GM23338 (cell line): ENCODE results near the gene PDYN. TPM values are rescaled to one million over a fixed set of nuclear protein-coding genes. Genes with fewer than 3 reads are reported as not detected.

Source experiments
- EZH2 ChIP-seq: fragments of 200-600 bp; sonication (generic); IDR thresholded peaks from one replicate; pipeline ENCODE4 v1.8.0; 2017; ENCODE audit warnings: antibody characterized with exemption, mild to moderate bottlenecking, low read depth; ENCODE audit not compliant: unreplicated experiment
- JUNB ChIP-seq: IDR thresholded peaks from one replicate; pipeline ENCODE4 v1.6.1; 2016; ENCODE audit warnings: antibody characterized with exemption; ENCODE audit not compliant: unreplicated experiment
- NANOG ChIP-seq: IDR thresholded peaks from 2 replicates; pipeline ENCODE4 v1.6.1; 2016; ENCODE audit warnings: antibody characterized with exemption, borderline replicate concordance
- POLR2AphosphoS5 ChIP-seq: IDR thresholded peaks from 2 replicates; pipeline ENCODE4 v1.6.1; 2016; ENCODE audit warnings: antibody characterized with exemption, low read depth
- ZNF331 ChIP-seq: fragments of 250-450 bp; sonication (Bioruptor Pico); IDR thresholded peaks from 2 replicates; pipeline ENCODE4 v1.5.0; 2020; ENCODE audit warnings: low read depth, mild to moderate bottlenecking, moderate library complexity
- ZNF462 ChIP-seq: fragments of 250-450 bp; sonication (Bioruptor Pico); IDR thresholded peaks from 2 replicates; pipeline ENCODE4 v1.5.0; 2020; ENCODE audit warnings: mild to moderate bottlenecking, moderate library complexity
- polyA plus RNA-seq: library from polyadenylated mRNA; unstranded; fragments of >200 nt; fragmentation: Nextera tagmentation; extraction: Ambion mirVana; gene quantifications from 2 replicates; pipeline ENCODE4 v1.2.1, GENCODE V29; 2016
- total RNA-seq: library from RNA; depleted of rRNA; stranded (reverse); fragments of >200 nt; shearing (Covaris generic); gene quantifications from 2 replicates; pipeline ENCODE4 v1.2.3, GENCODE V29; 2014
- TF ChIP-seq, protein P1 (sequence below): IDR thresholded peaks from one replicate; pipeline ENCODE4 v1.6.1; 2018; ENCODE audit warnings: antibody characterized with exemption; ENCODE audit not compliant: unreplicated experiment
- TF ChIP-seq, protein P2 (sequence below), 2 experiments: fragments of 200-600 bp in 1 of 2; sonication (generic) in 1 of 2; conservative IDR thresholded peaks; 2 replicates each; pipeline versions ENCODE4 v1.5.1 to v1.6.1; 2016 to 2017; ENCODE audit warnings: antibody characterized with exemption in 2 of 2, low read depth in 2 of 2, mild to moderate bottlenecking in 2 of 2, moderate library complexity in 1 of 2

PDYN gene
- total and polyA plus RNA-seq, 2 experiments from 2014 or later = 0.21 to 0.24 TPM

DNA sequence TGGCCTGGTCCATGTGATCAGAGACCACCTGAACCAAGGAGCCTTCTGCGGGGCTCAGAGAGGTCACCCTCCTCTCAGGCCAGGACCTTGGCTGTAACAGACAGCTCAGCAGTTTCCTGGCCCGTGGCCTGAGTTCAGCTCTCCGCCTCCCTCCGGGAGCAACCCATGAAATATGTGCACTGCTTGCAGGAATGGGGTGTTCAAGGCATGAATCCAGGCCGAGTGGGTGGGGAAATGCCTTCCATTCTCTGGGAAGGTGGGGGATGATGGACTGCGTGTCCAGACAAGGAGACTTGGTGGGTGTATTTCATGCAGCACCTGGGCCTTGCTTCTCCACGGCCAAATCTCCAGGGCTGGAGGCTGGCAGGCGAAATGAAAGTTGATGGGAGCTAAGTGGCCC lies 52.6 kb downstream of the PDYN start (continued):
- TF ChIP-seq ZNF462 (CRISPR knock-in tag) (no peak), POLR2AphosphoS5 (no peak), JUNB (no peak), ZNF331 (no peak), EZH2 (no peak), NANOG (no peak)
- TF ChIP-seq, protein P1, sequence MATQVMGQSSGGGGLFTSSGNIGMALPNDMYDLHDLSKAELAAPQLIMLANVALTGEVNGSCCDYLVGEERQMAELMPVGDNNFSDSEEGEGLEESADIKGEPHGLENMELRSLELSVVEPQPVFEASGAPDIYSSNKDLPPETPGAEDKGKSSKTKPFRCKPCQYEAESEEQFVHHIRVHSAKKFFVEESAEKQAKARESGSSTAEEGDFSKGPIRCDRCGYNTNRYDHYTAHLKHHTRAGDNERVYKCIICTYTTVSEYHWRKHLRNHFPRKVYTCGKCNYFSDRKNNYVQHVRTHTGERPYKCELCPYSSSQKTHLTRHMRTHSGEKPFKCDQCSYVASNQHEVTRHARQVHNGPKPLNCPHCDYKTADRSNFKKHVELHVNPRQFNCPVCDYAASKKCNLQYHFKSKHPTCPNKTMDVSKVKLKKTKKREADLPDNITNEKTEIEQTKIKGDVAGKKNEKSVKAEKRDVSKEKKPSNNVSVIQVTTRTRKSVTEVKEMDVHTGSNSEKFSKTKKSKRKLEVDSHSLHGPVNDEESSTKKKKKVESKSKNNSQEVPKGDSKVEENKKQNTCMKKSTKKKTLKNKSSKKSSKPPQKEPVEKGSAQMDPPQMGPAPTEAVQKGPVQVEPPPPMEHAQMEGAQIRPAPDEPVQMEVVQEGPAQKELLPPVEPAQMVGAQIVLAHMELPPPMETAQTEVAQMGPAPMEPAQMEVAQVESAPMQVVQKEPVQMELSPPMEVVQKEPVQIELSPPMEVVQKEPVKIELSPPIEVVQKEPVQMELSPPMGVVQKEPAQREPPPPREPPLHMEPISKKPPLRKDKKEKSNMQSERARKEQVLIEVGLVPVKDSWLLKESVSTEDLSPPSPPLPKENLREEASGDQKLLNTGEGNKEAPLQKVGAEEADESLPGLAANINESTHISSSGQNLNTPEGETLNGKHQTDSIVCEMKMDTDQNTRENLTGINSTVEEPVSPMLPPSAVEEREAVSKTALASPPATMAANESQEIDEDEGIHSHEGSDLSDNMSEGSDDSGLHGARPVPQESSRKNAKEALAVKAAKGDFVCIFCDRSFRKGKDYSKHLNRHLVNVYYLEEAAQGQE = no peak
- TF ChIP-seq, protein P2, sequence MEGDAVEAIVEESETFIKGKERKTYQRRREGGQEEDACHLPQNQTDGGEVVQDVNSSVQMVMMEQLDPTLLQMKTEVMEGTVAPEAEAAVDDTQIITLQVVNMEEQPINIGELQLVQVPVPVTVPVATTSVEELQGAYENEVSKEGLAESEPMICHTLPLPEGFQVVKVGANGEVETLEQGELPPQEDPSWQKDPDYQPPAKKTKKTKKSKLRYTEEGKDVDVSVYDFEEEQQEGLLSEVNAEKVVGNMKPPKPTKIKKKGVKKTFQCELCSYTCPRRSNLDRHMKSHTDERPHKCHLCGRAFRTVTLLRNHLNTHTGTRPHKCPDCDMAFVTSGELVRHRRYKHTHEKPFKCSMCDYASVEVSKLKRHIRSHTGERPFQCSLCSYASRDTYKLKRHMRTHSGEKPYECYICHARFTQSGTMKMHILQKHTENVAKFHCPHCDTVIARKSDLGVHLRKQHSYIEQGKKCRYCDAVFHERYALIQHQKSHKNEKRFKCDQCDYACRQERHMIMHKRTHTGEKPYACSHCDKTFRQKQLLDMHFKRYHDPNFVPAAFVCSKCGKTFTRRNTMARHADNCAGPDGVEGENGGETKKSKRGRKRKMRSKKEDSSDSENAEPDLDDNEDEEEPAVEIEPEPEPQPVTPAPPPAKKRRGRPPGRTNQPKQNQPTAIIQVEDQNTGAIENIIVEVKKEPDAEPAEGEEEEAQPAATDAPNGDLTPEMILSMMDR (conservative IDR thresholded peaks at IDR 0.05; ENCODE audit: low read depth in 2 of 2) = no peak
